SU-DHL-6 (cell line): ENCODE measurements around the gene ZNF628.

Experiments used
- H2AFZ ChIP-seq: fragments of 200-600 bp; sonication (generic); 2 replicates; pipeline ENCODE4 v1.6.1; 2014; ENCODE audit warnings: low read depth, mild to moderate bottlenecking, moderate library complexity, mixed read lengths, antibody characterized with exemption, low read length; ENCODE audit not compliant: severe bottlenecking
- H3F3A ChIP-seq: fragments of 200-600 bp; shearing (Covaris generic); 2 replicates; pipeline ENCODE4 v1.6.0; 2016; ENCODE audit warnings: antibody characterized with exemption, mild to moderate bottlenecking; ENCODE audit not compliant: insufficient read depth
- H3K27ac ChIP-seq: fragments of 200-600 bp; sonication (generic); 2 replicates; pipeline ENCODE4 v1.5.1; 2016; ENCODE audit warnings: low read depth, mild to moderate bottlenecking, low read length, moderate library complexity, mixed read lengths
- H3K27me3 ChIP-seq: fragments of 200-600 bp; sonication (generic), shearing (Covaris generic); 2 replicates; pipeline ENCODE4 v1.6.0; 2014; ENCODE audit warnings: mild to moderate bottlenecking, low read length
- H3K36me3 ChIP-seq: fragments of 200-600 bp; sonication (generic); 2 replicates; pipeline ENCODE4 v1.6.1; 2014; ENCODE audit warnings: mild to moderate bottlenecking, low read length, mixed read lengths
- H3K4me2 ChIP-seq: fragments of 300-600, 200-600 bp; shearing (Covaris generic), sonication (generic); 2 replicates; pipeline ENCODE4 v1.6.0; 2014; ENCODE audit warnings: low read length, low read depth, mild to moderate bottlenecking; ENCODE audit not compliant: poor library complexity, severe bottlenecking
- H3K4me3 ChIP-seq: fragments of 200-600 bp; sonication (generic); 2 replicates; pipeline ENCODE4 v1.5.1; 2014; ENCODE audit warnings: antibody characterized with exemption, low read length, mild to moderate bottlenecking, mixed read lengths; ENCODE audit not compliant: insufficient read depth, poor library complexity, severe bottlenecking
- H3K79me2 ChIP-seq: fragments of 200-600 bp; sonication (generic); 2 replicates; pipeline ENCODE4 v1.6.1; 2014; ENCODE audit warnings: mild to moderate bottlenecking, low read length, moderate library complexity; ENCODE audit not compliant: insufficient read depth
- H3K9ac ChIP-seq: fragments of 200-600 bp; sonication (generic); 2 replicates; pipeline ENCODE4 v1.7.0; 2014; ENCODE audit warnings: mild to moderate bottlenecking, low read length
- H3K9me2 ChIP-seq: fragments of 200-600 bp; sonication (generic); replicated peaks from 2 replicates; pipeline ENCODE4 v1.6.1; 2014; ENCODE audit warnings: low read length; ENCODE audit not compliant: insufficient read depth
- H3K9me3 ChIP-seq: fragments of 200-600 bp; sonication (generic); 2 replicates; pipeline ENCODE4 v1.6.1; 2014; ENCODE audit warnings: low read length, mixed read lengths; ENCODE audit not compliant: insufficient read depth
- H4K20me1 ChIP-seq: fragments of 200-600 bp; sonication (generic); 2 replicates; pipeline ENCODE4 v1.6.1; 2014; ENCODE audit warnings: low read depth, mild to moderate bottlenecking, antibody characterized with exemption, low read length, moderate library complexity, mixed read lengths
- EZH2phosphoT487 ChIP-seq: fragments of 200-600 bp; sonication (generic), shearing (Covaris generic); conservative IDR thresholded peaks from 2 replicates; pipeline ENCODE4 v1.6.1; 2018; ENCODE audit warnings: mild to moderate bottlenecking, antibody characterized with exemption, low read length, moderate library complexity, mixed read lengths
- TF ChIP-seq, protein P1 (sequence below): fragments of 200-600 bp; sonication (generic); IDR thresholded peaks from one replicate; pipeline ENCODE4 v1.5.1; 2017; ENCODE audit warnings: antibody characterized with exemption, mild to moderate bottlenecking, low read length, moderate library complexity; ENCODE audit not compliant: insufficient read depth, poor library complexity, severe bottlenecking

The ZNF628 gene

DNA sequence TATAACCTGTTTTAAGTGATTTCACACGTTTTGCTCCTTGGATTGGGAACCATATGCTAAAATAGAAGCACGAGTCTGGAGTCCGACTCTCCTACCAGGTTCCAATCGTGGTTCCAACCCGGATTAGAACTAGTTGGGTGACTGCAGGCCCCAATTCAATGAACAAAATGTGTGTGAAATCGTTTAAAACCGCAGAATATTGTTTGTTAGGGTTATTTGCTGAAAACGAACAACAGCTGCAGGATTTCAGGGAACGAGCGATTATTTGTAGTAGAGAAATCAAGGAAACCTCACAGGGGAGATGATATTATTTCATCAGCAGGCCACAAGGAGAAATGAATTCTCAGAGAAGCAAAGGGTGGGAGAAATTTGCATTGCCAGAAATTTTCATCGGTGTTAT lies 28.6 kb downstream of the ZNF628 start:
- Histone ChIP-seq H3K27ac (no peak overlapping the region), H3K4me3 (no peak overlapping the region), H3K9me2 (no peaks in the 10 kb centered on the region), H3K36me3 (no peaks in the 10 kb centered on the region), H4K20me1 (no peaks in the 10 kb centered on the region), H3K27me3 (no peaks in the 10 kb centered on the region), H3K4me2 (no peak overlapping the region), H3K9me3 (no peaks in the 10 kb centered on the region), H3K9ac (no peak overlapping the region), H2AFZ (no peak overlapping the region), H3K79me2 (no peaks in the 10 kb centered on the region), H3F3A (no peaks in the 10 kb centered on the region)
- TF ChIP-seq, protein P1, sequence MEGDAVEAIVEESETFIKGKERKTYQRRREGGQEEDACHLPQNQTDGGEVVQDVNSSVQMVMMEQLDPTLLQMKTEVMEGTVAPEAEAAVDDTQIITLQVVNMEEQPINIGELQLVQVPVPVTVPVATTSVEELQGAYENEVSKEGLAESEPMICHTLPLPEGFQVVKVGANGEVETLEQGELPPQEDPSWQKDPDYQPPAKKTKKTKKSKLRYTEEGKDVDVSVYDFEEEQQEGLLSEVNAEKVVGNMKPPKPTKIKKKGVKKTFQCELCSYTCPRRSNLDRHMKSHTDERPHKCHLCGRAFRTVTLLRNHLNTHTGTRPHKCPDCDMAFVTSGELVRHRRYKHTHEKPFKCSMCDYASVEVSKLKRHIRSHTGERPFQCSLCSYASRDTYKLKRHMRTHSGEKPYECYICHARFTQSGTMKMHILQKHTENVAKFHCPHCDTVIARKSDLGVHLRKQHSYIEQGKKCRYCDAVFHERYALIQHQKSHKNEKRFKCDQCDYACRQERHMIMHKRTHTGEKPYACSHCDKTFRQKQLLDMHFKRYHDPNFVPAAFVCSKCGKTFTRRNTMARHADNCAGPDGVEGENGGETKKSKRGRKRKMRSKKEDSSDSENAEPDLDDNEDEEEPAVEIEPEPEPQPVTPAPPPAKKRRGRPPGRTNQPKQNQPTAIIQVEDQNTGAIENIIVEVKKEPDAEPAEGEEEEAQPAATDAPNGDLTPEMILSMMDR, result no peak
- TF ChIP-seq EZH2phosphoT487, result no peak

DNA sequence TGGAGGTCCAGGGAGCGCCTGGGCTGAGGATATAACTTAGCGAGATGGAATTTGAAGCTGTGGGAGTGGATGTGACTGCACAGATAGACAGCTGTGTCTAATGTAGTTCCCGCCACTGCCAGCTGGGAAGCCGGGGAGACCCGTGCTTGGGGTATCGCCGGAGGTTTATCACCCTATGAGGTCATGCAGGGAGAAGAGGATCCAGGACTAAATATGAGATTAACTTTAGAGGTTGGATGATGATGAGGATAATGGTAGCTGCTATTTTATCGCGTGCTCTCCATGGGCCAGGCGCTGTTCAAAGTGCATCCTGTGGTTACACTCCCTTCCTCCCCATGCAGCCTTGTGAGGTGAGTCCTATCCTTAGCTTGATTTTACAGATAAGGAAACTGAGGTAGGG lies 31.7 kb downstream of the ZNF628 start:
- H3K9me3 ChIP-seq, result no peaks in the 10 kb centered on the region
- TF ChIP-seq EZH2phosphoT487, result no peak
- TF ChIP-seq, protein P1, result no peak
- H3K9me2 ChIP-seq, result no peaks in the 10 kb centered on the region
- H4K20me1 ChIP-seq, result no peaks in the 10 kb centered on the region
- H3F3A ChIP-seq, result no peaks in the 10 kb centered on the region
- H3K4me2 ChIP-seq, result no peak overlapping the region
- H3K79me2 ChIP-seq, result no peaks in the 10 kb centered on the region
- H3K27me3 ChIP-seq, result no peaks in the 10 kb centered on the region
- no peaks in the 10 kb centered on the region for H3K36me3 ChIP-seq
- H3K4me3 ChIP-seq, result no peak overlapping the region
- no peak overlapping the region for H3K27ac ChIP-seq
- H2AFZ ChIP-seq, result no peak overlapping the region
- no peak overlapping the region for H3K9ac ChIP-seq

DNA sequence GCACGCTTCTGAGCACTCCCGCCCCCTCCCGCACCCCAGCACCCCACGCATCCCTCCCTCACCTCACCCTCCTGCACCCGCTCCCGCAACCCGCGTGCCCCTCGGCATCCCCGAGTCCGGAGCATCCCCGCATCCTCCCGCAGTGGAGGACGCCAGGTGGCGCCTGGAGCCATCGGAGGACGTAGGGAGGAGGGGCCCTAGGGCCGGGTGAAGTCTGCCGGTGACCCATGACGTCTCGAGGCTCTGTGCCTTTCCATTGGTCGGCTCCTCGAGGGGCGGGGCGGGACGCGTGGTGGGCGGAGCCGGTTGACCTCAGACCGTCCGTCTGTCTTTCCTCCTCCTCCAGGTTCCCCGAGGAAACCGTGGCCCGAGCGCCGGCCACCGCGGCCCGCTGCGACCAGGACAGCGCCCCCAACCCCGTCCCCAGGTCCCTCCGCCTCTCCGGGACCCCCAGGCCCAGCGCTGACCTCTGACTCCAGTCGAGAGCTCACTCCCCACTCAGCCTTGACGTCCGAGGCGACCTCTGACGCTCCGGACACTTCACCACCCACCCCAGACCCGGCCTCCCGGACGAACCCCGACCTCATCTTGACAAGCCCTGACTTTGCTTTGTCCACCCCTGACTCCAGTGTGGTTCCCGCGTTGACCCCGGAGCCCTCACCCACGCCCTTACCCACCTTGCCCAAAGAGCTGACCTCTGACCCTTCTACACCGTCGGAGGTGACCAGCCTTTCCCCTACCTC lies 40.6 kb downstream of the ZNF628 start:
- H3K9me3 ChIP-seq, result no peaks in the 10 kb centered on the region
- no peaks in the 10 kb centered on the region for H3F3A ChIP-seq
- H3K4me2 ChIP-seq, result peak overlapping the region; percentile 73
- H4K20me1 ChIP-seq, result no peaks in the 10 kb centered on the region
- no peaks in the 10 kb centered on the region for H3K9me2 ChIP-seq
- H3K27ac ChIP-seq, result no peak overlapping the region
- H3K36me3 ChIP-seq, result no peaks in the 10 kb centered on the region
- H3K9ac ChIP-seq, result peak overlapping the region; percentile 50; the same call in 1 of the 2 replicates
- no peaks in the 10 kb centered on the region for H3K79me2 ChIP-seq
- peak overlapping the region; percentile 88 for H2AFZ ChIP-seq
- H3K4me3 ChIP-seq, result peak overlapping the region; percentile 51
- TF ChIP-seq EZH2phosphoT487, result no peak
- TF ChIP-seq, protein P1, result peak; percentile 82
- no peaks in the 10 kb centered on the region for H3K27me3 ChIP-seq
